Activated CD8-positive, alpha-beta memory T cell treated with anti-CD3 and anti-CD28 coated beads for 36 hours (primary cell): ENCODE data around the gene AGPAT2. TPM values are rescaled to one million over a fixed set of nuclear protein-coding genes. Genes with fewer than 3 reads are reported as not detected.
"Not testable (repeated sequence)": the region's sequence is repeated elsewhere in the genome, so short reads cannot be mapped to it uniquely, and the experiment has no call there.

Source experiments
- CTCF ChIA-PET: fragments of 350-600 bp; sonication (Branson Sonifier 250); formaldehyde crosslinking; loops from one replicate; lab custom pipeline; 2021; ENCODE audit warnings: antibody characterized with exemption; lab: Charles Lee
- POLR2A ChIA-PET: fragments of 350-600 bp; sonication (Branson Sonifier 250); formaldehyde crosslinking; loops from one replicate; lab custom pipeline; 2021; ENCODE audit warnings: antibody characterized with exemption; lab: Charles Lee
- total RNA-seq, 2 experiments: library from RNA; stranded (reverse); gene quantifications; one replicate each; pipeline ENCODE4 v1.2.3, GENCODE V29; 2021

The AGPAT2 gene
- total RNA-seq, 2 experiments from 2014 or later = 16.2 to 18.5 TPM

DNA sequence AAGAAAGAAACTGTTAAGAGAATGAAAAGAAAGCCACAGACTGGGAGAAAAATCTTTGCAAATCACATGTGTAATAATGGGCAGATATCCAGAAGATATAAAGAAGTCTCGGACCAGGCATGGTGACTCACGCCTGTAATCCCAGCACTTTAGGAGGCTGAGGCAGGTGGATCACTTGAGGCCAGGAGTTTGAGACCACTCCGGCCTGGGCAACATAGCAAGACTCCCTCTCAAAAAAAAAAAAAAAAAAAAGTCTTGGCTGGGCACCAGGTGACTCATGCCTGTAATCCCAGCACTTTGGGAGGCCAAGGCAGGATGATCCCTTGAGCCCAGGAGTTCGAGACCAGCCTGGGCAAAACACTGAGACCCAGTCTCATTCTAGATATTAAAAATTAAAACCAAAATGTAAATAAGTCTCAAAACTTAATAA, 24.0 kb upstream of the AGPAT2 start:
- POLR2A ChIA-PET = not testable (repeated sequence)
- CTCF ChIA-PET = interaction anchor here (1.0 to 1.3 kb wide), 3 partner anchors 10 to 16 kb away, joined by 3 to 4 read pairs (median 3); no protein-coding TSS in a partner anchor

DNA sequence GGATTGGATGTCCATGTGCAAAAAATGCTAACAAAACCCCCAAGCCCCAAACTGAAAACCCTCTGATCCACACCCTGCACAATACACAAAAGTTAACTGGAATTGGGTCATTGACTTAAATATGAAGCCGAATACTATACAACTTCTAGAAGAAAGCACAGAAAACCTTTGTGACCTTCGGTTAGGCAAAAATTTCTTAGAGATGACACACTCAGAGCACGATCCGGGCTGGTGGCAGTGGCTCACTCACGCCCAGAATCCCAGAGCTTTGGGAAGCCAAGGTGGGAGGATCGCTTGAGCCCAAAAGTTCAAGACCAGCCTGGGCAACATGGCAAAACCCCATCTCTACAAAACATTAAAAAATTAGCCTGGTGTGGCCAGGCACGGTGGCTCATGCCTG, 23.3 kb upstream of the AGPAT2 start:
- ChIA-PET CTCF (interaction anchor here (1.3 kb wide), 1 partner anchor 16 kb away, joined by 4 read pairs; no protein-coding TSS in a partner anchor), POLR2A (no interaction called here)

- POLR2A ChIA-PET = interaction anchor here (1.0 kb wide), 1 partner anchor 9 kb away, joined by 5 read pairs; no protein-coding TSS in a partner anchor
- CTCF ChIA-PET = interaction anchor here (0.9 kb wide), 1 partner anchor 14 kb away, joined by 3 read pairs; no protein-coding TSS in a partner anchor
Observed at GRCh38 chr9:136709454-136710109, 22.3 kb upstream of the AGPAT2 start.

DNA sequence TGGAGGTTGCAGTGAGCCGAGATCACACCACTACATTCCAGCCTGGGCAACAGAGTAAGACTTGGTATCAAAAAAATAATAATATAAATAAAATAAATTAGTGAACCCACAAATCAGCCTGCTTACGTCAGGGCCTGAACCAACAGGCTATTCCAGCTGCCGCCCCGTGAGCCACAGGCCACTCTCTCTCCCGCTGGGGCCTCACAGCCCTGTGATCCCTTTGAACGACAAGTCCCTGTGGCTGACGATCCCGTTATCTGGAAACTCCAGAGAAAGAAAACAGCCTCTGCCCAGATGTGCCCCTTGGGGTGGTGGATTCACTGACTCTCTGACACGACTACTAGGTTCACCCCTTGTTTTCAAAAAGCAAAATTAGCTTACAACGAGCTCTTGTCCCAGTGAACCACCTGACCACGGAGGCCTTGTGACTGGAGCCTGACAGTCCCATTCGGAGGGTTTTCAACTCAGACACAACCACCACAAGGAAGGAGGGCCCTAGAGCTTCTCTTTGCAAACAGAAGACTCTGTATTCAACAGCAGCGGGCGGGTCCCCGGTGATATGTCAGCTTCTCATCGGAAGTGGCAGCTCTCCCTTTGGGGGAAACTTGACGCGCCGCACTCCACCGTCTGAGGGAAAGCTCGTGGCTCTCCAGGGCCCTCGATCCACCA, 20.7 kb upstream of the AGPAT2 start:
- POLR2A ChIA-PET = interaction anchor here (1.4 kb wide), 1 partner anchor 20 kb away, joined by 3 read pairs; no protein-coding TSS in a partner anchor

GRCh38 chr9:136707011-136707410, 19.8 kb upstream of the AGPAT2 start:
- POLR2A ChIA-PET = no interaction called here
- CTCF ChIA-PET = no interaction called here

More for the DNA sequence above, 20.7 kb upstream of the AGPAT2 start:
- CTCF ChIA-PET = interaction anchor here (0.5 to 1.1 kb wide), 2 partner anchors 9 to 18 kb away, joined by 3 to 5 read pairs; no protein-coding TSS in a partner anchor

DNA sequence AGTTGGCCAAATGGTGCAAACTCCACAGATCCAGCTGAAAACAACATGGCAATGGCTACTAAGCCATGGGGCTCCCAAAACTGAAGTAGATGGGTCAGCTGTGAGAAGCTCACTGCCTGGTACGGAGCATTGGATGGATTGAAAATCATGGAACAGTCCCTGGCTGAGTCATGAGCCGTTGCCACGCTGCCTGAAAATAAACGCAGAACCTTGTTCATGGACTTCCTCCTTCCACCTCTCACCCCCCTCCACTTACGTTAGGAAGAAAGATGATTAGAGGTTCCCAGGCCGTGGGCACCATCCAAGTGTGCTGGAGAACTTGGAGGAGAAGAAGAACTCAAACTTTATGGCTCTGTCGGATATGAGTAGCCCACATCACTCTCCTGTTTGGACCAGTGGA, 18.3 kb upstream of the AGPAT2 start:
- CTCF ChIA-PET = interaction anchor here (0.7 to 1.1 kb wide), 3 partner anchors 15 to 132 kb away, joined by 3 to 5 read pairs (median 3); no protein-coding TSS in a partner anchor

GRCh38 chr9:136704741-136705140, 17.5 kb upstream of the AGPAT2 start:
- POLR2A ChIA-PET = not testable (repeated sequence)
- CTCF ChIA-PET = interaction anchor here (0.7 kb wide), 1 partner anchor 131 kb away, joined by 5 read pairs; no protein-coding TSS in a partner anchor

More for the DNA sequence above, 18.3 kb upstream of the AGPAT2 start:
- POLR2A ChIA-PET = no interaction called here

- ChIA-PET CTCF (interaction anchor here (1.0 kb wide), 2 partner anchors 31 to 215 kb away, joined by 3 to 4 read pairs; no protein-coding TSS in a partner anchor), POLR2A (interaction anchor here (0.6 kb wide), 1 partner anchor 367 kb away, joined by 5 read pairs; the partner anchor contains the start of gene SAPCD2)
Observed at GRCh38 chr9:136703276-136703860, 16.1 kb upstream of the AGPAT2 start.

- ChIA-PET CTCF (interaction anchor here (1.0 kb wide), 1 partner anchor 25 kb away, joined by 3 read pairs; no protein-coding TSS in a partner anchor), POLR2A (interaction anchor here (1.5 kb wide), 1 partner anchor 26 kb away, joined by 13 read pairs; no protein-coding TSS in a partner anchor)
Observed at GRCh38 chr9:136701668-136702053, 14.4 kb upstream of the AGPAT2 start.

- ChIA-PET POLR2A (interaction anchor here (0.6 to 1.5 kb wide), 6 partner anchors 8 to 428 kb away, joined by 3 to 13 read pairs (median 4); partner anchors contain the start of gene RABL6), CTCF (interaction anchor here (0.7 to 1.3 kb wide), 3 partner anchors 11 to 28 kb away, joined by 3 to 6 read pairs (median 4); no protein-coding TSS in a partner anchor)
Observed at GRCh38 chr9:136700959-136701667, 13.9 kb upstream of the AGPAT2 start.

- ChIA-PET POLR2A (interaction anchor here (0.9 to 1.5 kb wide), 2 partner anchors 21 to 27 kb away, joined by 4 to 13 read pairs; no protein-coding TSS in a partner anchor), CTCF (interaction anchor here (0.7 to 1.3 kb wide), 3 partner anchors 27 to 337 kb away, joined by 3 to 6 read pairs (median 3); partner anchors contain the start of gene DNLZ)
Observed at GRCh38 chr9:136700304-136700703, 13.0 kb upstream of the AGPAT2 start.

GRCh38 chr9:136698635-136699246, 11.5 kb upstream of the AGPAT2 start:
- ChIA-PET CTCF (interaction anchor here (0.6 to 1.3 kb wide), 2 partner anchors 13 to 552 kb away, joined by 3 read pairs; partner anchors contain the start of gene STPG3), POLR2A (no interaction called here)

GRCh38 chr9:136697821-136698526, 10.7 kb upstream of the AGPAT2 start:
- ChIA-PET CTCF (interaction anchor here (0.6 kb wide), 1 partner anchor 553 kb away, joined by 3 read pairs; the partner anchor contains the start of gene STPG3), POLR2A (interaction anchor here (0.6 kb wide), 1 partner anchor 164 kb away, joined by 3 read pairs; no protein-coding TSS in a partner anchor)

DNA sequence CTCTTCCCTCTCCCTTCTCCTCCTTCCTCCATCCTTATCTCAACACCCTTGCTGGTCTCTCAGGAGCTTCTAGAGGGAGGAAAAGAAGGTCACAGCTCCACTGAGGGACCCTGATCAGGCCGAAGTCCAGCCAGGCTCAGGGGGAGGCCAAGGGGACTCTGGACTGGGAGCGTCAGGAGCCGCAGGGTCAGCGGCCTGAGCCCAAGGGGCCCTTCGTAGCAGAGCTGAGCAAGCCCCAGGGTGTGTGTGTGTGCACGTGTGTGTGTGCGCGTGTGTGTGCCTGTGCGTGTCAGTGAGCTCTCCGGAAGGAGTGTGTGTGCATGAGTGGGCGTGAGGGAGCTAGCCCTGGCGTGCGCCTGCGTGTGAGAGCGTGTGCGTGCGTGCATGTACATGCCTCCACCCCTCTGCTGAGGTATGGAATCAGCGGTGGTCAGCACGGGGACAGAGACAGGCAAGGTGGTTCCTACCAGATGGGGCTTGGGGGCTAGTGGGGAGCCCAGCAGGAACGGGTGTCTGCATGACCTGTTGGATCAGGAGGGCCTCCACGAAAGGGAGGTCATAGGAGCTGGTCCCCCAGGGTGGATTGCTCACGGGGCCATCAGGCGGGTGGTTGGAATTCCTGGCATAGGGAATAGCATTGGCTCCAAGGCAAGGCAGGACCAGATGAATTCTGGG, 10.0 kb upstream of the AGPAT2 start:
- ChIA-PET POLR2A (interaction anchor here (0.6 kb wide), 1 partner anchor 163 kb away, joined by 3 read pairs; no protein-coding TSS in a partner anchor), CTCF (interaction anchor here (2.0 kb wide), 1 partner anchor 25 kb away, joined by 5 read pairs; no protein-coding TSS in a partner anchor)

- POLR2A ChIA-PET = no interaction called here
- CTCF ChIA-PET = interaction anchor here (1.0 to 2.0 kb wide), 2 partner anchors 19 to 25 kb away, joined by 3 to 5 read pairs; no protein-coding TSS in a partner anchor
Observed at GRCh38 chr9:136696502-136696901, 9.2 kb upstream of the AGPAT2 start.

DNA sequence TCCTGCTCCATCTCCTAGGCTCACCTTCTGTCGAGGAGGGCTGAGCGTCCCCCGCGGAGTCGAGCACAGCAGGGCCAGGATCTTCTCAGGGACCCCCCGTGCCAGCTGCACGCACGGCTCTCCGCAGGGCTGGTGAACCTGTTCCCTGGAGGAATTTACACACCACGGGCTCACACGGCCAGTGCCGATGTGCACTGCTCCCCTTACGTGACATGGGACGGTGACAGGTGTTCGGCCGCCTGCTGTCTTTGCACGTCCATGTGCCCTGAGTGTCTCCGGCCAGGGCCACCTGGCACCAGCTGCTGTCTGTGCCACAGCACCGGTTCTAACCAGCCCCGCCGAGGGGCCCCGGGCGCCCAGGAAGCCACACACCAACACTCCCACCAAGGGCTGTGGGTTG, 8.7 kb upstream of the AGPAT2 start:
- POLR2A ChIA-PET = no interaction called here
- CTCF ChIA-PET = interaction anchor here (1.0 to 2.7 kb wide), 3 partner anchors 20 to 211 kb away, joined by 3 to 9 read pairs (median 5); no protein-coding TSS in a partner anchor
